Tibial nerve (tissue), 4 donors: ENCODE measurements around the gene MEF2A. TPM values are rescaled to one million over a fixed set of nuclear protein-coding genes. Genes with fewer than 3 reads are reported as not detected.

ENCODE experiments used
- DNase-seq, 2 donors: peaks; one replicate each; pipeline ENCODE4 v3.0.0-alpha.2; 2019; ENCODE audit warnings: low spot score in 2 of 2
- H3K27ac ChIP-seq, 4 donors: fragments of 200-600 bp; sonication (generic) in 3 of 4; one replicate each; pipeline ENCODE4 v1.5.1; 2017 to 2019; ENCODE audit warnings: mild to moderate bottlenecking in 1 of 4
- H3K27me3 ChIP-seq, 2 donors: fragments of 200-600 bp; sonication (generic) in 1 of 2; one replicate each; pipeline versions ENCODE4 v1.5.1 to v1.6.0; 2017 to 2019
- H3K36me3 ChIP-seq, 3 donors: fragments of 200-600 bp; sonication (generic); one replicate each; pipeline ENCODE4 v1.5.1; 2018 to 2019
- H3K4me1 ChIP-seq, 4 donors: fragments of 200-600 bp; sonication (generic) in 3 of 4; one replicate each; pipeline ENCODE4 v1.5.1; 2017 to 2019
- H3K4me3 ChIP-seq, 4 donors: fragments of 200-600 bp; sonication (generic) in 3 of 4; one replicate each; pipeline ENCODE4 v1.5.1; 2017 to 2019; ENCODE audit warnings: mild to moderate bottlenecking in 1 of 4, moderate library complexity in 1 of 4
- H3K9me3 ChIP-seq, 4 donors: fragments of 200-600 bp; sonication (generic) in 3 of 4; one replicate each; pipeline ENCODE4 v1.5.1; 2017 to 2019
- EP300 ChIP-seq, 2 donors: sonication (generic); formaldehyde crosslinking; IDR thresholded peaks; one replicate each; pipeline ENCODE4 v1.6.1; 2017; ENCODE audit warnings: antibody characterized with exemption in 2 of 2, mild to moderate bottlenecking in 1 of 2
- POLR2A ChIP-seq, 2 donors: fragments of 450-650 bp; IDR thresholded peaks; one replicate each; pipeline ENCODE4 v1.6.1; 2017; ENCODE audit warnings: antibody characterized with exemption in 2 of 2, mild to moderate bottlenecking in 2 of 2, moderate library complexity in 2 of 2
- WGBS, 2 donors: methylation state at CpG; one replicate each; pipeline ENCODE4 v1.1.5; 2018; 5-methylcytosine and 5-hydroxymethylcytosine counted together
- total RNA-seq, 4 donors: library from RNA; depleted of rRNA; stranded (reverse); fragments of >200 nt; gene quantifications; one replicate each; pipeline ENCODE4 v1.1.0, GENCODE V29; 2016
- TF ChIP-seq, protein P1 (sequence below), 5 experiments: fragments of 200-600 bp in 3 of 5; fragments of 450-650 bp in 2 of 5; sonication (generic) in 3 of 5; IDR thresholded peaks; one replicate each; pipeline ENCODE4 v1.5.1; 2016 to 2019; ENCODE audit warnings: antibody characterized with exemption in 5 of 5, mild to moderate bottlenecking in 3 of 5, moderate library complexity in 2 of 5

Gene MEF2A
- total RNA-seq, 4 donors from 2014 or later, result 45.5 to 66.3 (median 55.8) TPM

DNA sequence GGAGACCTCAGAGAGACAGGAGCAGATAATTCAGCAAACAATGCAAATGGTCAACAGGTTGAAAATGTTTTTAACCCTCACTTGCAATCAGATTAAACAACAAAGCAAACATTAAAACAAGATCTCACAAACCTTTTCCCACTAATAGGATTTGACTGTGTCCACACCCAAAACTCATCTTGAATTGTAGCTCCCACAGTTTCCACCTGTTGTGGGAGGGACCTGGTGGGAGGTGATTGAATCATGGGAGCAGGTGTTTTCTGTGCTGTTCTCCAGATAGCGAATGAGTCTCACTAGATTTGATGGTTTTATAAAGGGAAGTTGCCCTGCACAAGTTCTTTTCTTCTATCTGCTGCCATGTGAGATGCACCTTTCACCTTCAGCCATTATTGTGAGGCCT is 168.8 kb downstream of the MEF2A start:
- no peak for TF ChIP-seq POLR2A (IDR thresholded peaks at IDR 0.05)
- TF ChIP-seq, protein P1, sequence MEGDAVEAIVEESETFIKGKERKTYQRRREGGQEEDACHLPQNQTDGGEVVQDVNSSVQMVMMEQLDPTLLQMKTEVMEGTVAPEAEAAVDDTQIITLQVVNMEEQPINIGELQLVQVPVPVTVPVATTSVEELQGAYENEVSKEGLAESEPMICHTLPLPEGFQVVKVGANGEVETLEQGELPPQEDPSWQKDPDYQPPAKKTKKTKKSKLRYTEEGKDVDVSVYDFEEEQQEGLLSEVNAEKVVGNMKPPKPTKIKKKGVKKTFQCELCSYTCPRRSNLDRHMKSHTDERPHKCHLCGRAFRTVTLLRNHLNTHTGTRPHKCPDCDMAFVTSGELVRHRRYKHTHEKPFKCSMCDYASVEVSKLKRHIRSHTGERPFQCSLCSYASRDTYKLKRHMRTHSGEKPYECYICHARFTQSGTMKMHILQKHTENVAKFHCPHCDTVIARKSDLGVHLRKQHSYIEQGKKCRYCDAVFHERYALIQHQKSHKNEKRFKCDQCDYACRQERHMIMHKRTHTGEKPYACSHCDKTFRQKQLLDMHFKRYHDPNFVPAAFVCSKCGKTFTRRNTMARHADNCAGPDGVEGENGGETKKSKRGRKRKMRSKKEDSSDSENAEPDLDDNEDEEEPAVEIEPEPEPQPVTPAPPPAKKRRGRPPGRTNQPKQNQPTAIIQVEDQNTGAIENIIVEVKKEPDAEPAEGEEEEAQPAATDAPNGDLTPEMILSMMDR (IDR thresholded peaks at IDR 0.05), result no peak
- TF ChIP-seq EP300 (IDR thresholded peaks at IDR 0.05), result no peak
- Histone ChIP-seq H3K27ac (no peak overlapping the region), H3K27me3 (no peaks in the 10 kb centered on the region), H3K9me3 (no peaks in the 10 kb centered on the region), H3K36me3 (peaks cover 0 to under 1% (median 0%) of the 10 kb centered on the region in 3 donors), H3K4me3 (no peak overlapping the region), H3K4me1 (peaks cover 0 to 26% (median 8%) of the 10 kb centered on the region in 4 donors)
- no peak for DNase-seq
- WGBS, 2 donors, result 95 to 100% methylated on average over 1 of the region's 1 CpG

DNA sequence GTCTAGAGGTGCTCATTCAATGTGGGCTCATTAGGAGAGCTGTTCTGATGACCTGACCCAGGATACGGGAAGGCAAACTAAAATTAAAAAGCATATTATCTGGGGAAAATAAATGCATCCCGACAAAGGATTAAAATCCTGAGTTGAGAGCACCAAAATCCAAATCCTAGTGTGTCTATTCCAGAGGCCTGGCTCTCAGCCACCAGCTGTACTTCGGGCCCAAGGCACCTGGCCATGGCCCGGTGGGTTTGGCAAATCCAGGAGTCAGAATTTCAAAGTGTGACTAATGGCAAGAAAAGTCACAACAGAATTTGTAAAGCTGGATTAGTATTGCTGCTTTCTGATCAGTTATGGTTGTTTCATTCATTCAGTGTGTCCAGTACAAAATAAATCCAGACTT is 170.1 kb downstream of the MEF2A start:
- no peak overlapping the region for H3K4me3 ChIP-seq
- no peaks in the 10 kb centered on the region for H3K9me3 ChIP-seq
- no peaks in the 10 kb centered on the region for H3K27me3 ChIP-seq
- no peak overlapping the region for H3K27ac ChIP-seq
- no peak for DNase-seq
- WGBS, 2 donors, result 84 to 87% methylated on average over 4 of the region's 4 CpGs
- no peaks in the 10 kb centered on the region for H3K36me3 ChIP-seq
- peaks cover 0 to 16% (median 8%) of the 10 kb centered on the region in 4 donors for H3K4me1 ChIP-seq
- TF ChIP-seq EP300 (IDR thresholded peaks at IDR 0.05), result no peak

DNA sequence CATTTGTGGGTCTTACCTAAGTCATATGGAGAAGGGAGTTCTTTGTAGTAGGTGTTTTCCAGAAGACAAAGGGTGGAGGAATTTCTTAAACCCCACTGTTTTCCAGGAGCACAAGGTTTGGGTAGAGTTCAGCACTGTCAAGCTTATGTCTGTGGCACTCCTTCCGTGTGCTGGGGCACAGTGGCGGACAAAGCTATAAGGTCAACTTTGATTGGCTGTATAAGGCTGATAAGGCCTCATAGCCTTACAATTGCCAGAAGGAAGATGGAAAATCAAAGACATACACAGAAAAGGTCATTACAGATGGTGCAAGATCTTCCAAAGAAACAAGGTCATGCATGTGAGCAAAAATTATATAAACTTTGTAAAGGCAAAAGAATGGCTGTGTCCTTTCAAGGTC is 170.9 kb downstream of the MEF2A start:
- no peak overlapping the region for H3K4me3 ChIP-seq
- H3K27me3 ChIP-seq, result no peaks in the 10 kb centered on the region
- no peak overlapping the region for H3K27ac ChIP-seq
- WGBS, 2 donors, result 77 to 83% methylated on average over 2 of the region's 2 CpGs
- no peaks in the 10 kb centered on the region for H3K9me3 ChIP-seq
- no peak for DNase-seq
- no peaks in the 10 kb centered on the region for H3K36me3 ChIP-seq
- H3K4me1 ChIP-seq, result peaks cover 0 to 9% (median 4%) of the 10 kb centered on the region in 4 donors
- TF ChIP-seq, protein P1 (IDR thresholded peaks at IDR 0.05), result no peak
- TF ChIP-seq POLR2A (IDR thresholded peaks at IDR 0.05) (no peak), EP300 (IDR thresholded peaks at IDR 0.05) (no peak)

DNA sequence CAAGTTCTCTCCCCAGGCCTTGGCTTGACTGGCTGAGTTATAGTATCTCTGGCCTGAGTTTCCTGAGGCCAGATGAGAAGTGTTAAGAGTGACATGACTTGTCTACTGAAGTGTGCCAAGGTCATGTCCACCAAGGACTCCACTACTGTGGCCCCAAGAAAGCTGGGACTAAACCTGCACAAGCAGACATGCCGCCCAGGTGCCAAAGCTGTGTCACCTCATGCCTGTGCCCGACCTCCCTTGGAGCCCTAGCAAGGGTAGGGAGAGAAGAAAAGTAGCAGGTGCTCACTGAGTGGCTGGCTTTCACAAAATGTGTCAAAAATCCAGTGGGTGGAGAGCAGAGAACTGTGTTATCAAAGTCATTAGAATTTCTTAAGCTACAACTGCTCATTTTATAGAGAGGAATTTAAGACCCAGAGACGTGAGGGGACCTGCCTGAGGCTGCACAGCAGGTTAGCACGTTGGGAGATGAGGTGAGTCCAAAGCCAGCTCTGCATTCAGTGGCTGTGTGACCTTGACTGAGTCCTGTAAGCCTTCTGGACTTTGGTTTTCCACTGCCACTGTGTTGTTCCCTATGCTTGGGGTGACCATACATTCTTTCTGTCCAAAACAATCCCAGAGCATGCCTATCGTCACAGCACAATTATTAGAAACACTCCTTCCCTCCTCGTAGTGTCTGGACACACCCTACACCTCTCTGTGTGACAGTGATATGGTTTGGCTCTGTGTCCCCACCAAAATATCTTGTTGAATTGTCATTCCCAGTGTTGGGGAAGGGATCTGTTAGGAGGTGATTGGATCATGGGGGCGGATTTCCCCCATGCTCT is 172.4 kb downstream of the MEF2A start:
- 88% methylated on average over 7 of the region's 7 CpGs for WGBS, 2 donors
- H3K36me3 ChIP-seq, result no peaks in the 10 kb centered on the region
- peaks cover 0 to 3% (median 0%) of the 10 kb centered on the region in 4 donors for H3K4me1 ChIP-seq
- H3K4me3 ChIP-seq, result no peak overlapping the region
- no peak for TF ChIP-seq EP300 (IDR thresholded peaks at IDR 0.05)
- TF ChIP-seq, protein P1 (IDR thresholded peaks at IDR 0.05), result no peak
- TF ChIP-seq POLR2A (IDR thresholded peaks at IDR 0.05), result no peak
- H3K27me3 ChIP-seq, result no peaks in the 10 kb centered on the region
- H3K9me3 ChIP-seq, result no peaks in the 10 kb centered on the region
- no peak overlapping the region for H3K27ac ChIP-seq
- no peak for DNase-seq

DNA sequence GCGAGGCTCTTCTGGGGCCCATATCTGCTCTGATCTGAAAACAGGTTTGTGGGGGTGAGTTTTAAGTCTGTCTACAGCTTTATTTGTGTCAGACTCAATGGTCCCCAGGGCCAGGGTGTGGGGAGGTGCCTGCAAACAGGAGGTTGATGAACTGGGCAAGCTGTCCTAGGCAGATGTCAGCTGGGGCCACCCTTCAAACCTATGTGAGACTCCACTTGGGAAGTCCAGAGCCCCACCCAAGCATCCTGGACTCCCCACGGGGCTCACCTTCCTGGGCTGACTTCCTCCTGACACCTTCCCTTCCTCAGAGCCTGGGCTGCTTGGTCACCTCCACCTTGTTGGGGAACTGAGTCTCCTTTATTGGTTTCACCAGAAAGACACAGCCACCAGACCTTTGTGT is 176.1 kb downstream of the MEF2A start:
- DNase-seq, result no peak
- no peaks in the 10 kb centered on the region for H3K4me1 ChIP-seq
- no peak overlapping the region for H3K4me3 ChIP-seq
- H3K9me3 ChIP-seq, result no peaks in the 10 kb centered on the region
- no peak overlapping the region for H3K27ac ChIP-seq
- no peak for TF ChIP-seq POLR2A (IDR thresholded peaks at IDR 0.05)
- TF ChIP-seq, protein P1 (IDR thresholded peaks at IDR 0.05), result no peak
- WGBS, 2 donors, result 82 to 85% methylated on average over 2 of the region's 2 CpGs
- no peaks in the 10 kb centered on the region for H3K36me3 ChIP-seq
- H3K27me3 ChIP-seq, result no peaks in the 10 kb centered on the region
